GM12892 (cell line): ENCODE data around the gene ESYT3.

Experiments used
- POLR2A ChIP-seq: IDR thresholded peaks from 2 replicates; pipeline ENCODE4 v1.6.1; 2011; ENCODE audit warnings: low read depth, low read length, control low read depth
- TAF1 ChIP-seq: IDR thresholded peaks from 2 replicates; pipeline ENCODE4 v1.6.1; 2011; ENCODE audit warnings: low read depth, mild to moderate bottlenecking, control low read depth, low read length, borderline replicate concordance

GRCh38 chr3:138455801-138456716 lies 21.6 kb downstream of the ESYT3 start:
- TF ChIP-seq TAF1, result no peak
- TF ChIP-seq POLR2A, result no peak
